Loucy (cell line): ENCODE measurements around the gene FAM234A.

Experiments
- H2AFZ ChIP-seq: fragments of 200-600 bp; sonication (generic); 2 replicates; pipeline ENCODE4 v1.6.0; 2016; ENCODE audit warnings: antibody characterized with exemption, mild to moderate bottlenecking, low read length, moderate library complexity
- H3F3A ChIP-seq: fragments of 200-600 bp; 2 replicates; pipeline ENCODE4 v1.6.0; 2016; ENCODE audit warnings: antibody characterized with exemption, low read depth, mild to moderate bottlenecking
- H3K27me3 ChIP-seq: fragments of 200-600 bp; sonication (generic); 2 replicates; pipeline ENCODE4 v1.6.1; 2014; ENCODE audit warnings: low read length, mild to moderate bottlenecking; ENCODE audit not compliant: insufficient read depth, poor library complexity, severe bottlenecking
- H3K36me3 ChIP-seq: fragments of 200-600 bp; sonication (generic); 2 replicates; pipeline ENCODE4 v1.6.1; 2016; ENCODE audit warnings: low read length; ENCODE audit not compliant: insufficient read depth
- H3K4me1 ChIP-seq: fragments of 200-600 bp; sonication (generic); 2 replicates; pipeline ENCODE4 v1.5.1; 2014; ENCODE audit warnings: low read length, mild to moderate bottlenecking; ENCODE audit not compliant: insufficient read depth, poor library complexity, severe bottlenecking
- H3K4me2 ChIP-seq: fragments of 200-600 bp; sonication (generic); 2 replicates; pipeline ENCODE4 v1.6.0; 2014; ENCODE audit warnings: antibody characterized with exemption, low read length, low read depth, mild to moderate bottlenecking; ENCODE audit not compliant: poor library complexity, severe bottlenecking
- H3K4me3 ChIP-seq: fragments of 200-600 bp; sonication (generic); 2 replicates; pipeline ENCODE4 v1.5.1; 2014; ENCODE audit warnings: low read length, mild to moderate bottlenecking, mixed read lengths; ENCODE audit not compliant: poor library complexity, severe bottlenecking
- H3K79me2 ChIP-seq: fragments of 200-600 bp; sonication (generic); 2 replicates; pipeline ENCODE4 v1.6.1; 2014; ENCODE audit warnings: low read length; ENCODE audit not compliant: insufficient read depth
- H3K9ac ChIP-seq: fragments of 200-600 bp; sonication (generic); 2 replicates; pipeline ENCODE4 v1.6.0; 2014; ENCODE audit warnings: mild to moderate bottlenecking, low read depth, low read length, moderate library complexity; ENCODE audit not compliant: poor library complexity, severe bottlenecking
- H3K9me2 ChIP-seq: fragments of 200-600 bp; sonication (generic); replicated peaks from 2 replicates; pipeline ENCODE4 v1.6.1; 2016; ENCODE audit warnings: low read depth, low read length, mixed read lengths
- H3K9me3 ChIP-seq: fragments of 200-600 bp; sonication (generic); 2 replicates; pipeline ENCODE4 v1.6.1; 2014; ENCODE audit warnings: mild to moderate bottlenecking, antibody characterized with exemption, low read length, low read depth; ENCODE audit not compliant: insufficient read depth
- H4K20me1 ChIP-seq: fragments of 200-600 bp; sonication (generic); 2 replicates; pipeline ENCODE4 v1.6.0; 2014; ENCODE audit warnings: antibody characterized with exemption, low read length, mild to moderate bottlenecking; ENCODE audit not compliant: insufficient read depth, poor library complexity, severe bottlenecking
- EZH2phosphoT487 ChIP-seq: fragments of 200-600 bp; IDR thresholded peaks from 2 replicates; pipeline ENCODE4 v1.6.1; 2018; ENCODE audit warnings: antibody characterized with exemption, mild to moderate bottlenecking, moderate library complexity, borderline replicate concordance
- TF ChIP-seq, protein P1 (sequence below): fragments of 200-600 bp; sonication (generic); conservative IDR thresholded peaks from 2 replicates; pipeline ENCODE4 v1.5.1; 2014; ENCODE audit warnings: mild to moderate bottlenecking, antibody characterized with exemption, low read length

The FAM234A gene

GRCh38 chr16:296806-297510 lies 62.3 kb downstream of the FAM234A start:
- no peaks in the 10 kb centered on the region for H3F3A ChIP-seq

GRCh38 chr16:297832-298231 lies 63.2 kb downstream of the FAM234A start:
- Histone ChIP-seq H3K27me3 (no peaks in the 10 kb centered on the region), H2AFZ (no peak overlapping the region), H3K9me2 (no peaks in the 10 kb centered on the region), H3F3A (no peaks in the 10 kb centered on the region), H3K4me3 (no peak overlapping the region), H3K4me1 (no peaks in the 10 kb centered on the region), H3K36me3 (no peaks in the 10 kb centered on the region; the same call in 1 of the 2 replicates), H3K9me3 (no peaks in the 10 kb centered on the region), H3K79me2 (no peaks in the 10 kb centered on the region), H3K9ac (no peak overlapping the region), H3K4me2 (no peak overlapping the region), H4K20me1 (no peaks in the 10 kb centered on the region)
- no peak for TF ChIP-seq EZH2phosphoT487
- TF ChIP-seq, protein P1, sequence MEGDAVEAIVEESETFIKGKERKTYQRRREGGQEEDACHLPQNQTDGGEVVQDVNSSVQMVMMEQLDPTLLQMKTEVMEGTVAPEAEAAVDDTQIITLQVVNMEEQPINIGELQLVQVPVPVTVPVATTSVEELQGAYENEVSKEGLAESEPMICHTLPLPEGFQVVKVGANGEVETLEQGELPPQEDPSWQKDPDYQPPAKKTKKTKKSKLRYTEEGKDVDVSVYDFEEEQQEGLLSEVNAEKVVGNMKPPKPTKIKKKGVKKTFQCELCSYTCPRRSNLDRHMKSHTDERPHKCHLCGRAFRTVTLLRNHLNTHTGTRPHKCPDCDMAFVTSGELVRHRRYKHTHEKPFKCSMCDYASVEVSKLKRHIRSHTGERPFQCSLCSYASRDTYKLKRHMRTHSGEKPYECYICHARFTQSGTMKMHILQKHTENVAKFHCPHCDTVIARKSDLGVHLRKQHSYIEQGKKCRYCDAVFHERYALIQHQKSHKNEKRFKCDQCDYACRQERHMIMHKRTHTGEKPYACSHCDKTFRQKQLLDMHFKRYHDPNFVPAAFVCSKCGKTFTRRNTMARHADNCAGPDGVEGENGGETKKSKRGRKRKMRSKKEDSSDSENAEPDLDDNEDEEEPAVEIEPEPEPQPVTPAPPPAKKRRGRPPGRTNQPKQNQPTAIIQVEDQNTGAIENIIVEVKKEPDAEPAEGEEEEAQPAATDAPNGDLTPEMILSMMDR = no peak

More at GRCh38 chr16:296806-297510, 62.3 kb downstream of the FAM234A start:
- Histone ChIP-seq H3K4me3 (no peak overlapping the region), H3K9ac (no peak overlapping the region), H3K36me3 (no peaks in the 10 kb centered on the region), H3K9me3 (no peaks in the 10 kb centered on the region), H3K9me2 (no peaks in the 10 kb centered on the region), H3K79me2 (no peaks in the 10 kb centered on the region), H3K4me1 (no peaks in the 10 kb centered on the region), H3K27me3 (no peaks in the 10 kb centered on the region), H3K4me2 (no peak overlapping the region), H2AFZ (no peak overlapping the region), H4K20me1 (no peaks in the 10 kb centered on the region)
- TF ChIP-seq EZH2phosphoT487 = no peak
- TF ChIP-seq, protein P1 = no peak

- Histone ChIP-seq H3K27me3 (no peaks in the 10 kb centered on the region), H3K36me3 (no peaks in the 10 kb centered on the region; the same call in 1 of the 2 replicates), H2AFZ (no peak overlapping the region), H3K9ac (no peak overlapping the region), H3F3A (no peaks in the 10 kb centered on the region), H3K79me2 (no peaks in the 10 kb centered on the region), H3K4me2 (no peak overlapping the region), H4K20me1 (no peaks in the 10 kb centered on the region), H3K9me3 (no peaks in the 10 kb centered on the region), H3K4me1 (no peaks in the 10 kb centered on the region), H3K4me3 (no peak overlapping the region), H3K9me2 (no peaks in the 10 kb centered on the region)
- TF ChIP-seq, protein P1 = no peak
- TF ChIP-seq EZH2phosphoT487 = no peak
These were observed 66.6 kb downstream of the FAM234A start for GRCh38 chr16:301235-301634.
